ENCODE data around the gene RIN3. TPM values are rescaled to one million over a fixed set of nuclear protein-coding genes. Genes with fewer than 3 reads are reported as not detected.
A peak's percentile ranks its signal among the peaks of the same experiment; 100 is the strongest.

The RIN3 gene
- total and polyA plus RNA-seq, 8 donors, result 13.8 to 54.8 (median 18.0) TPM

GRCh38 chr14:92706386-92706785 lies 192.8 kb downstream of the RIN3 start:
- intact Hi-C loops (cut with DNase I), result no loop called here
- H3K9me3 ChIP-seq, result no peaks in the 10 kb centered on the region
- DNase-seq (no peak), ATAC-seq (no peak)
- no peak overlapping the region for H3K27ac ChIP-seq
- H3K36me3 ChIP-seq, result peaks cover 0 to 78% of the 10 kb centered on the region in 2 donors
- H3K27me3 ChIP-seq, result no peaks in the 10 kb centered on the region
- peaks cover 0 to 27% of the 10 kb centered on the region in 2 donors for H3K4me1 ChIP-seq
- TF ChIP-seq CTCF (IDR thresholded peaks at IDR 0.05), result no peak
- no peak overlapping the region for H3K4me3 ChIP-seq

- no peak overlapping the region for H3K4me3 ChIP-seq
- H3K27me3 ChIP-seq, result no peaks in the 10 kb centered on the region
- TF ChIP-seq CTCF (IDR thresholded peaks at IDR 0.05), result no peak
- peak in 1 of 4 donors; percentile 49 for DNase-seq
- no peak for ATAC-seq
- no peaks in the 10 kb centered on the region for H3K9me3 ChIP-seq
- intact Hi-C loops (cut with DNase I), result no loop called here
- peak overlapping the region in 1 of 2 donors; percentile 13 for H3K27ac ChIP-seq
- H3K36me3 ChIP-seq, result peaks cover 0 to 92% of the 10 kb centered on the region in 2 donors
- no peaks in the 10 kb centered on the region for H3K4me1 ChIP-seq
Measured at GRCh38 chr14:92709340-92710000, 195.9 kb downstream of the RIN3 start.

GRCh38 chr14:92710001-92710341 lies 196.4 kb downstream of the RIN3 start:
- Histone ChIP-seq H3K27me3 (no peaks in the 10 kb centered on the region), H3K4me3 (no peak overlapping the region), H3K9me3 (no peaks in the 10 kb centered on the region), H3K4me1 (no peaks in the 10 kb centered on the region), H3K36me3 (peaks cover 0 to 89% of the 10 kb centered on the region in 2 donors), H3K27ac (no peak overlapping the region)
- intact Hi-C loops (cut with DNase I), result loop anchor here in 1 of 2 donors (10.0 kb wide), 1 partner anchor 75 kb away; no protein-coding TSS in a partner anchor
- DNase-seq (no peak), ATAC-seq (no peak)
- TF ChIP-seq CTCF (IDR thresholded peaks at IDR 0.05), result no peak

GRCh38 chr14:92711976-92712653 lies 198.5 kb downstream of the RIN3 start:
- Histone ChIP-seq H3K4me3 (no peak overlapping the region), H3K4me1 (no peaks in the 10 kb centered on the region), H3K36me3 (peaks cover 0 to 77% of the 10 kb centered on the region in 2 donors), H3K27ac (no peak overlapping the region), H3K9me3 (no peaks in the 10 kb centered on the region), H3K27me3 (no peaks in the 10 kb centered on the region)
- intact Hi-C loops (cut with DNase I), result loop anchor here in 1 of 2 donors (10.0 kb wide), 1 partner anchor 73 kb away; no protein-coding TSS in a partner anchor
- TF ChIP-seq CTCF (IDR thresholded peaks at IDR 0.05), result no peak
- no peak for ATAC-seq
- DNase-seq, result no peak

GRCh38 chr14:92712654-92713051 lies 199.1 kb downstream of the RIN3 start:
- no peak for TF ChIP-seq CTCF (IDR thresholded peaks at IDR 0.05)
- intact Hi-C loops (cut with DNase I), result loop anchor here in 1 of 2 donors (10.0 kb wide), 1 partner anchor 72 kb away; no protein-coding TSS in a partner anchor
- no peak for DNase-seq
- ATAC-seq, result no peak
- no peaks in the 10 kb centered on the region for H3K9me3 ChIP-seq
- no peaks in the 10 kb centered on the region for H3K4me1 ChIP-seq
- H3K4me3 ChIP-seq, result no peak overlapping the region
- no peak overlapping the region for H3K27ac ChIP-seq
- peaks cover 0 to 71% of the 10 kb centered on the region in 2 donors for H3K36me3 ChIP-seq
- no peaks in the 10 kb centered on the region for H3K27me3 ChIP-seq
